Stomach (tissue), 9 donors: ENCODE measurements around the gene CRACR2A. TPM values are rescaled to one million over a fixed set of nuclear protein-coding genes. Genes with fewer than 3 reads are reported as not detected.

ENCODE experiments used
- DNase-seq, 2 donors: peaks; one replicate each; pipeline versions ENCODE4 v3.0.0 to v3.0.0-alpha.2; 2013 to 2019
- H3K27ac ChIP-seq, 5 donors: fragments of 200-600 bp in 4 of 5; sonication (generic) in 4 of 5; one replicate each; pipeline ENCODE4 v1.5.1; 2013 to 2019; ENCODE audit warnings: mild to moderate bottlenecking in 1 of 5, moderate library complexity in 1 of 5
- H3K27me3 ChIP-seq, 3 donors: fragments of 200-600 bp; sonication (generic); one replicate each; pipeline ENCODE4 v1.5.1; 2017 to 2019; ENCODE audit warnings: mixed run types in 1 of 3
- H3K36me3 ChIP-seq, 4 donors: fragments of 200-600 bp; sonication (generic); 1 replicate in 3 of 4; 2 replicates in 1 of 4; pipeline ENCODE4 v1.5.1; 2016 to 2019
- H3K4me1 ChIP-seq, 4 donors: fragments of 200-600 bp; sonication (generic); one replicate each; pipeline ENCODE4 v1.5.1; 2016 to 2019
- H3K4me3 ChIP-seq, 4 donors: fragments of 200-600 bp; sonication (generic) in 3 of 4; one replicate each; pipeline ENCODE4 v1.5.1; 2016 to 2019; ENCODE audit warnings: mild to moderate bottlenecking in 1 of 4
- H3K9me3 ChIP-seq, 4 donors: fragments of 200-600 bp; sonication (generic); one replicate each; pipeline ENCODE4 v1.5.1; 2016 to 2019
- EP300 ChIP-seq: sonication (generic); formaldehyde crosslinking; IDR thresholded peaks from one replicate; pipeline ENCODE4 v1.6.1; 2017; ENCODE audit warnings: antibody characterized with exemption
- POLR2A ChIP-seq, 4 donors: fragments of 450-650 bp; IDR thresholded peaks; one replicate each; pipeline ENCODE4 v1.6.1; 2016; ENCODE audit warnings: antibody characterized with exemption in 4 of 4, control low read depth in 2 of 4, mild to moderate bottlenecking in 1 of 4, moderate library complexity in 1 of 4
- POLR2AphosphoS5 ChIP-seq, 3 donors: sonication (generic); formaldehyde crosslinking; IDR thresholded peaks; one replicate each; pipeline ENCODE4 v1.6.1; 2016; ENCODE audit warnings: antibody characterized with exemption in 3 of 3
- WGBS, 5 donors: extraction: QIAGEN DNeasy Blood & Tissue Kit in 3 of 5; methylation state at CpG; one replicate each; pipeline versions ENCODE4 v1.1.5 to v1.1.7; 2013 to 2018; 5-methylcytosine and 5-hydroxymethylcytosine counted together
- intact Hi-C: fragments of 100-400 bp; cut with DNase I; formaldehyde crosslinking; loops from one replicate; pipeline ENCODE4 v1.15.1; 2023; ENCODE audit warnings: low total_unique reads
- polyA plus RNA-seq, 3 donors: library from polyadenylated mRNA; stranded (reverse); fragments of 200-250 nt; gene quantifications; one replicate each; pipeline ENCODE4 v1.2.3, GENCODE V29; 2013
- total RNA-seq, 5 donors: library from RNA; depleted of rRNA; stranded (reverse); fragments of >200 nt; gene quantifications; one replicate each; pipeline versions ENCODE4 v1.1.0 to v1.2.3, GENCODE V29; 2014 to 2016
- TF ChIP-seq, protein P1 (sequence below), 7 experiments: fragments of 450-650 bp in 4 of 7; fragments of 200-600 bp in 3 of 7; sonication (generic) in 3 of 7; IDR thresholded peaks; one replicate each; pipeline ENCODE4 v1.5.1; 2016 to 2019; ENCODE audit warnings: antibody characterized with exemption in 7 of 7, control low read depth in 2 of 7, mild to moderate bottlenecking in 1 of 7
- donor health status: healthy with polysubstance abuse.
- donor health status: Bipolar disorder and iron deficiency.
- donor health status: healthy.

The CRACR2A gene
- total and polyA plus RNA-seq, 8 donors: 0.15 to 66.6 (median 3.1) TPM

DNA sequence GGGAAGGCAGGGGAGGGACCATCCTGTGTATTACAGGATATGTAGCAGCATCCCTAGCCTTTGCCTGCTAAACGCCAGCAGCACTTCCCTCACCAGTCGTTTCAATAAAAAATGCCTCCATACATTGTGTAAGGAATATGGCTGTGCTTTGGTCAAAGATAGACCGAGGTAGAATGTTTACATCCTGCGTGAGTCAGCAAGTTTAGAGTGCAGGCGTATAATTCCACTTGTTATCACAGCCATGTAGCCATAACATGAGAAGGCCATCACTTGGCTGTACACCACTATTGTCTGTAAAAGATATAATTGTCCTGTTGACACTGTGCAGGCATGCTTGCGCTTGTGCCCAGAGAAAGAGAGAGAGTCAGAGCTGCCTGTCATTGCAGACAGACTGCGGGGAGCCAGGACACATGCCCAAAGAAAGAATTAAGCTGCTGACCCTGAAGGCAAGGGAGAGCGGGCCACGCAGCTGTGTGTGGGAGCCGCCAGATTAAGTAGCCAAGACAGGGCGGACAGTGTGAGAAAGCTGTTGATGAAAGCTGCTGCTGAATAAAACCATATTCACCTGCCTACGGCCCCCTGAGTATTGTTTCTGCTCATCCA lies 68.4 kb downstream of the CRACR2A start:
- DNase-seq: peak in 1 of 2 donors; percentile 21
- WGBS, 5 donors: 73 to 88% (median 85%) methylated on average over 12 of the region's 12 CpGs
- Histone ChIP-seq H3K9me3 (no peaks in the 10 kb centered on the region), H3K4me3 (no peak overlapping the region), H3K27me3 (no peaks in the 10 kb centered on the region), H3K36me3 (peaks cover 0 to 12% (median 7%) of the 10 kb centered on the region in 4 donors), H3K27ac (no peak overlapping the region), H3K4me1 (peaks cover 0 to 7% (median 2%) of the 10 kb centered on the region in 4 donors)
- intact Hi-C loops: no loop called here
- TF ChIP-seq POLR2A (IDR thresholded peaks at IDR 0.05) (no peak), POLR2AphosphoS5 (IDR thresholded peaks at IDR 0.05) (no peak), EP300 (no peak)
- TF ChIP-seq, protein P1, sequence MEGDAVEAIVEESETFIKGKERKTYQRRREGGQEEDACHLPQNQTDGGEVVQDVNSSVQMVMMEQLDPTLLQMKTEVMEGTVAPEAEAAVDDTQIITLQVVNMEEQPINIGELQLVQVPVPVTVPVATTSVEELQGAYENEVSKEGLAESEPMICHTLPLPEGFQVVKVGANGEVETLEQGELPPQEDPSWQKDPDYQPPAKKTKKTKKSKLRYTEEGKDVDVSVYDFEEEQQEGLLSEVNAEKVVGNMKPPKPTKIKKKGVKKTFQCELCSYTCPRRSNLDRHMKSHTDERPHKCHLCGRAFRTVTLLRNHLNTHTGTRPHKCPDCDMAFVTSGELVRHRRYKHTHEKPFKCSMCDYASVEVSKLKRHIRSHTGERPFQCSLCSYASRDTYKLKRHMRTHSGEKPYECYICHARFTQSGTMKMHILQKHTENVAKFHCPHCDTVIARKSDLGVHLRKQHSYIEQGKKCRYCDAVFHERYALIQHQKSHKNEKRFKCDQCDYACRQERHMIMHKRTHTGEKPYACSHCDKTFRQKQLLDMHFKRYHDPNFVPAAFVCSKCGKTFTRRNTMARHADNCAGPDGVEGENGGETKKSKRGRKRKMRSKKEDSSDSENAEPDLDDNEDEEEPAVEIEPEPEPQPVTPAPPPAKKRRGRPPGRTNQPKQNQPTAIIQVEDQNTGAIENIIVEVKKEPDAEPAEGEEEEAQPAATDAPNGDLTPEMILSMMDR (IDR thresholded peaks at IDR 0.05): no peak

DNA sequence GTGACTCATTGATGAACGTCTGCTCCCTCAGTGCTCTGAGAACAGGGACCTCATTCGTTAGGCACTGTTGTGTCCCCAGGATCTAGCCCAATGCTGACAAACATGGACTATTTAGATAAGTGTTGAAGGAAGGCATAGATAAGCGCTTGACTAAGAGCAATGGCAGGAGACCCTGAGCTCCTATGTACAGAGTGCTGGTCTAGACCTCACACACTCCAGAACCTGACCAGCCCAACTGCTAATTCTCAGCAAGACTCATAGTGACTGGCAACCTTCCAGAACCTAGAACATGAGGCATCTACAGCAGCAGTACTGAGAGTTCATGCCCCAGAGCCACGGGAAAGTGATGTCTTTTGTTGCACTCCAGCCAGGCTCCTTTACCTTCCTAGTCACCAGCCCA lies 69.2 kb downstream of the CRACR2A start:
- TF ChIP-seq EP300 (no peak), POLR2A (IDR thresholded peaks at IDR 0.05) (no peak), POLR2AphosphoS5 (IDR thresholded peaks at IDR 0.05) (no peak)
- TF ChIP-seq, protein P1 (IDR thresholded peaks at IDR 0.05): no peak
- no peak for DNase-seq
- peaks cover 0 to 21% (median 16%) of the 10 kb centered on the region in 4 donors for H3K36me3 ChIP-seq
- H3K4me3 ChIP-seq: no peak overlapping the region
- H3K9me3 ChIP-seq: no peaks in the 10 kb centered on the region
- H3K4me1 ChIP-seq: peaks cover 0 to 7% (median 2%) of the 10 kb centered on the region in 4 donors
- H3K27me3 ChIP-seq: no peaks in the 10 kb centered on the region
- intact Hi-C loops: no loop called here
- H3K27ac ChIP-seq: no peak overlapping the region
- 73 to 85% (median 80%) methylated on average over 4 of the region's 4 CpGs for WGBS, 5 donors

DNA sequence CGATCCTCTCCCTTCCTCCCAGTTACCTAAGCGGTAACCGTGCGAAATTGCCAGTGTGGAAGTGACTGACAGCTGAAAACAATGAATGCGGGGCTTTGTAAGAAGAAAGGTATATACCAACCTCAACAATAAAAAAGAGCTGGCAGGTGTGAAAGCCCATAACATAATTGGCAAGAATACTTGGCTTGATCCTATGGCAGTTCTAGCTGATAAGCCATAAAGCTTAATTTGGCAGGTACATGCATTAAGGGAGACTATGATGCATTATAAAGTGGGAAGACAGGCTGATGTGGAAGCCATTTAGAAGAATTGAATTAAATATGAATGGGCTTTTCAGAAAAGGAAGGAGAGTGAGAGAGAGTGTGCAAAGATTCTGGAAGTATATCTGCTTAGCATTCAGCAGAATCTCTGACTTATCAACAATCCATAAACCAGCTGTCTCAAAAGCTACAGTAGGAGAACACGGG lies 71.3 kb downstream of the CRACR2A start:
- intact Hi-C loops: no loop called here
- Histone ChIP-seq H3K4me1 (peaks cover 0 to 7% (median 2%) of the 10 kb centered on the region in 4 donors), H3K4me3 (no peak overlapping the region), H3K27ac (no peak overlapping the region), H3K27me3 (no peaks in the 10 kb centered on the region), H3K9me3 (no peaks in the 10 kb centered on the region), H3K36me3 (peaks cover 0 to 27% (median 26%) of the 10 kb centered on the region in 4 donors)
- TF ChIP-seq EP300 (no peak), POLR2AphosphoS5 (IDR thresholded peaks at IDR 0.05) (no peak), POLR2A (IDR thresholded peaks at IDR 0.05) (no peak)
- TF ChIP-seq, protein P1 (IDR thresholded peaks at IDR 0.05): no peak
- no peak for DNase-seq
- 51 to 68% (median 57%) methylated on average over 6 of the region's 6 CpGs for WGBS, 5 donors

DNA sequence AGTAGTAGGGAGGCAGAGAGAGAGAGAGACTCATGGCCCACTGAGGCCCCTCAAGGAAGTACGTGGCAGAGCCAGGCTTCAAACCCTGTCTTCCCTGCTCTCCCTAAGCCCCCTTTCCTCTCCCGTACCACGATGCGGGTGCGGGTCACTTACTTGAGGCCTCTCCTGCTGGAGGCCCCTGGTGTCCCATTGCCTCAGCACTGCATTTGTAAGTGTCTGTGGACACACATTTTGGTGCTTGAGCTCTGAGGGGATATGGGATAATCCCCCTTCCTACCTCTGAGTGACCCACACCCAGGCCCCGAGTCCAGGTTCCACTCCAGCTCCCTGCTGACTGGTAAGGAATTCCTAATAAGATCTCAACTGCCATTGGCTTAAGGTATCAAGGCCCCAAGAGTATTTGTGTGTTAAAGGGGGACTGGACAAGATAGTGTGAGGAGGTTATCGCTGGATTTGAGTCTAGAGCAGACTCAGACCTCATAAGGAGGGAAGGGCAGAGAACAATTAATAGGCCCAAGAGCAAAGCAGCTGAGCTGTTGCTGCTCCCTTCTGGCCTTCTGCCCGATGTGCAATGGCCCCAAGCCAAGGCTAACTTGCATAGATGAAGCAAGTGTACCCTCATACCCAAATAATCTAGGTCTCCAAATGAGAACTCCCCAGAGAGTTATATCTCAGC lies 71.9 kb downstream of the CRACR2A start:
- Histone ChIP-seq H3K27me3 (no peaks in the 10 kb centered on the region), H3K36me3 (peaks cover 0 to 27% (median 26%) of the 10 kb centered on the region in 4 donors), H3K4me3 (no peak overlapping the region), H3K4me1 (peaks cover 0 to 7% (median 2%) of the 10 kb centered on the region in 4 donors), H3K9me3 (no peaks in the 10 kb centered on the region), H3K27ac (no peak overlapping the region)
- intact Hi-C loops: no loop called here
- 55 to 77% (median 72%) methylated on average over 6 to 8 of the region's 8 CpGs for WGBS, 5 donors
- TF ChIP-seq, protein P1 (IDR thresholded peaks at IDR 0.05): no peak
- TF ChIP-seq POLR2AphosphoS5 (IDR thresholded peaks at IDR 0.05) (no peak), POLR2A (IDR thresholded peaks at IDR 0.05) (no peak)
- peak; percentile 64 to 77 for DNase-seq
